ENCODE data around the gene PI4KA.

DNA sequence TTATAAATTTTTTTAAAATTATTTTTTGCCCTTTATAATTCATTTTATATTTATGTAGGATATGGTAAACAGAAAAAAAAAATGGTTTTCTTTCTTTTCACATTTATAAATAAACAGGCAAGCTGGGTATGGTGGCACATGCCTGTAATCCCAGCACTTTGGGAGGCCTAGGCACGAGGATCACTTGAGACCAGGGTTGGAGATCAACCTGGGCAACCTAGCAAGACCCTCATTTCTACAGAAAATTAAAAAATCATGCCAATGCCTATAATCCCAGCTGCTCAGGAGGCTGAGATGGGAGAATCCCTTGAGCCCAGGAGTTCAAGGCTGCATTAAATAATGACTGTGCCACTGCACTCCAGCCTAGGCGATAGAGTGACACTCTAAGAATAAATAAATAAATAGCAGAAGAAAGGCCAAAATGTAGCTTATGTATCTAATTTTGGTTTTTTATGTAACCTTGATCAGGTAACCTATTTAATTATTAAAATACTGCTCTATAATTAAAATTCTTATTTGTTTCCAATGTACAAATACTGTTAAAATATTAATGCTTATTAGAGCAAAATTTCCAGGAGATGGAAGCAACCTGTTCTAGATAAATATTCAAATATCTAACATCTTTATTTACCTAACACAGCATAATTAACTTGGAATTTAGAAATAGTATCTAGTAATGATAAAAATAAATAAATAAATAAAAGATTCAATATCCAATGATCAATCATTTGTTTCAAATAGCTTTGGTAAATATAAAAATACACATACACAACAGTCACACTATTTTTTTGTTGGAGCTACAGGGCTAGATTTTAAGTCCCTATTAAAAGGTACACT lies 21.4 kb downstream of the PI4KA start:
- TF ChIP-seq CTCF (conservative IDR thresholded peaks at IDR 0.05 in 1 of 2, IDR thresholded peaks at IDR 0.05 in 1 of 2; ENCODE audit: extremely low read depth in 1 of 2, insufficient read depth in 1 of 2, low read depth in 1 of 2, low read length in 2 of 2) (no peak), EZH2 (IDR thresholded peaks at IDR 0.05; ENCODE audit: borderline replicate concordance, low read length) (no peak)

All from mammary epithelial cell (primary cell).